ENCODE results near the gene SLC5A10. TPM values are rescaled to one million over a fixed set of nuclear protein-coding genes. Genes with fewer than 3 reads are reported as not detected.

The SLC5A10 gene
- total RNA-seq, 1 experiment from 2014 or later: not detected

GRCh38 chr17:18910881-18911280 is 41.1 kb upstream of the SLC5A10 start:
- Histone ChIP-seq H3K79me2 (ENCODE audit: insufficient read depth, low read length) (no peaks in the 10 kb centered on the region), H4K91ac (ENCODE audit: insufficient read length, low read depth, low read length) (no peak overlapping the region), H3K4me2 (ENCODE audit: insufficient read depth, insufficient read length, low read length) (no peak overlapping the region), H2BK20ac (ENCODE audit: low read depth, low read length, poor library complexity, severe bottlenecking) (no peak overlapping the region), H3K79me1 (ENCODE audit: insufficient read depth, low read depth, low read length, poor library complexity, severe bottlenecking) (no peaks in the 10 kb centered on the region), H4K8ac (replicated peaks; ENCODE audit: insufficient read length, low read depth, low read length) (no peak overlapping the region), H3K27me3 (ENCODE audit: insufficient read depth, low read length) (no peaks in the 10 kb centered on the region), H3K9ac (ENCODE audit: extremely low read depth, insufficient read length, low read length) (no peak overlapping the region), H4K20me1 (ENCODE audit: control insufficient read depth, insufficient read depth, insufficient read length) (no peaks in the 10 kb centered on the region), H3T11ph (ENCODE audit: low read length) (no peak overlapping the region), H2BK15ac (ENCODE audit: low read depth, low read length) (no peak overlapping the region), H3K14ac (ENCODE audit: insufficient read depth, low read length) (no peak overlapping the region), H3K23me2 (ENCODE audit: insufficient read length, low read depth, low read length, poor library complexity, severe bottlenecking) (no peaks in the 10 kb centered on the region), H3K18ac (ENCODE audit: insufficient read length, low read depth, low read length) (no peak overlapping the region), H3K23ac (ENCODE audit: insufficient read length, low read depth, low read length) (no peak overlapping the region), H2AK5ac (ENCODE audit: insufficient read length, low read length) (no peak overlapping the region), H3K4me1 (ENCODE audit: insufficient read depth, low read length) (no peaks in the 10 kb centered on the region), H3K27ac (ENCODE audit: insufficient read length, low read depth, low read length) (no peak overlapping the region), H3K56ac (ENCODE audit: insufficient read length, low read depth, low read length) (no peak overlapping the region), H2BK12ac (ENCODE audit: insufficient read length, low read depth, low read length) (no peak overlapping the region), H3K9me3 (ENCODE audit: control insufficient read depth, low read depth, low read length) (no peaks in the 10 kb centered on the region), H2BK5ac (ENCODE audit: insufficient read length, low read length) (no peak overlapping the region), H2BK120ac (ENCODE audit: low read depth, low read length, poor library complexity, severe bottlenecking) (no peak overlapping the region), H2AFZ (ENCODE audit: low read length) (no peak overlapping the region), H3K4ac (ENCODE audit: low read depth, low read length) (no peak overlapping the region), H4K5ac (ENCODE audit: insufficient read length, low read depth, low read length) (no peak overlapping the region)
- H3K27ac Mint-ChIP-seq: peak overlapping the region in 2 of 3 experiments; percentile 27 to 39; a peak in 1 of 7 replicates
- no peak for TF ChIP-seq CTCF (conservative IDR thresholded peaks at IDR 0.05)
- H3K36me3 Mint-ChIP-seq (ENCODE audit: insufficient read depth in 1 of 3, low read depth in 3 of 3): peaks cover 28 to 64% (median 62%) of the 10 kb centered on the region in 3 experiments; a peak in 6 of 7 replicates
- no peaks in the 10 kb centered on the region for H3K27me3 Mint-ChIP-seq (ENCODE audit: low read depth)
- no peaks in the 10 kb centered on the region for H3K4me1 Mint-ChIP-seq
- no peak for DNase-seq
- no CpG with 5 or more reads among the region's 6 CpGs for WGBS (ENCODE audit: extremely low coverage, insufficient read length, low lambda C conversion rate)
- H3K9me3 Mint-ChIP-seq: no peaks in the 10 kb centered on the region
- H3K4me3 Mint-ChIP-seq: no peak overlapping the region
